ENCODE results near the gene PLXNA4. TPM values are rescaled to one million over a fixed set of nuclear protein-coding genes. Genes with fewer than 3 reads are reported as not detected.

Gene PLXNA4
- total and polyA plus RNA-seq, 3 donors from 2014 or later: 3.4 to 5.5 (median 3.8) TPM

DNA sequence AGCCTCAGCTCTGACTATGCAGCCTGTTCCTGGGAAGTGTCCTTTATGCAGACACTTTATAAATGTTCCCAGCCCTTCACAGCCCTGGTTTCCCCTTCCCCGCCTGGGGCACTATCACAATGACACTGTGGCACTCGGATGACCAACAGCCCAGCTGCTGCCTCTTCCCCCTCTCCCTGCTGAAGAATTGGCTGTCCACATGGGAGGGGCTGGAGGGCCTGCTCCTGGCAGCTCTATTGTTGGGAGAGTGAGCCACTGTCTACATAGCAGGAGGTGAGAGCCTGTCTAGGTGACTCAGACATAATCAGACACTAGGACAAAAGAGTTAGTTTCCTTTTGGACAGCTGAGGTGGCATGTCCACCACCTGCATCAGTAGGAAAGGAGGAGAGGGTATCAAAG, 437.5 kb downstream of the PLXNA4 start:
- intact Hi-C loops (cut with DNase I; ENCODE audit: low total_unique reads): no loop called here
- Histone ChIP-seq H3K27me3 (no peaks in the 10 kb centered on the region), H3K9me3 (no peaks in the 10 kb centered on the region), H3K27ac (no peak overlapping the region), H3K36me3 (ENCODE audit: low read depth, missing control alignments) (no peaks in the 10 kb centered on the region), H3K4me3 (no peak overlapping the region), H3K4me1 (no peaks in the 10 kb centered on the region)
- WGBS, 2 donors: 90% methylated on average over 2 of the region's 2 CpGs; no CpG with 5 or more reads in 1 of the 2 donors
- TF ChIP-seq, protein P1, sequence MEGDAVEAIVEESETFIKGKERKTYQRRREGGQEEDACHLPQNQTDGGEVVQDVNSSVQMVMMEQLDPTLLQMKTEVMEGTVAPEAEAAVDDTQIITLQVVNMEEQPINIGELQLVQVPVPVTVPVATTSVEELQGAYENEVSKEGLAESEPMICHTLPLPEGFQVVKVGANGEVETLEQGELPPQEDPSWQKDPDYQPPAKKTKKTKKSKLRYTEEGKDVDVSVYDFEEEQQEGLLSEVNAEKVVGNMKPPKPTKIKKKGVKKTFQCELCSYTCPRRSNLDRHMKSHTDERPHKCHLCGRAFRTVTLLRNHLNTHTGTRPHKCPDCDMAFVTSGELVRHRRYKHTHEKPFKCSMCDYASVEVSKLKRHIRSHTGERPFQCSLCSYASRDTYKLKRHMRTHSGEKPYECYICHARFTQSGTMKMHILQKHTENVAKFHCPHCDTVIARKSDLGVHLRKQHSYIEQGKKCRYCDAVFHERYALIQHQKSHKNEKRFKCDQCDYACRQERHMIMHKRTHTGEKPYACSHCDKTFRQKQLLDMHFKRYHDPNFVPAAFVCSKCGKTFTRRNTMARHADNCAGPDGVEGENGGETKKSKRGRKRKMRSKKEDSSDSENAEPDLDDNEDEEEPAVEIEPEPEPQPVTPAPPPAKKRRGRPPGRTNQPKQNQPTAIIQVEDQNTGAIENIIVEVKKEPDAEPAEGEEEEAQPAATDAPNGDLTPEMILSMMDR (IDR thresholded peaks at IDR 0.05): no peak
- no peak for TF ChIP-seq POLR2A (IDR thresholded peaks at IDR 0.05)
- DNase-seq: no peak

DNA sequence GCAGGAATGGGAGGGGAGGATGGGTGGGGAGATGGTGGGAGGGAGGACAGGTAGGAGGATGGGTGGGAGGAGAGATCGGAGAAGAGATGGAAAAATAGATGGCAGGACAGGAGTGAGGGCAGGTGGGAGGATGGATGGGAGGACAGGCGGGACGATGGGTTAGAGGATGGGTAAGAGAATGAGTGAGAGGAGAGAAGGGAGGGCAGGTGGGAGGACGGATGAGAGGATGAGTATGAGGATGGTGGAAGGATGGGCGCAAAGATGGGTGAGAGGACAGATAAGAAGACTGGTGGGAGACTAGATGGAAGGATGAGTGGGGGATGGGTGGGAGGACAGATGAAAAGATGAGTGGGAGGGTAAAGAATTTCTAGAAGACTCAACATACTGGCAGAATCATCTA, 438.6 kb downstream of the PLXNA4 start:
- TF ChIP-seq POLR2A (IDR thresholded peaks at IDR 0.05): no peak
- TF ChIP-seq, protein P1 (IDR thresholded peaks at IDR 0.05): no peak
- intact Hi-C loops (cut with DNase I; ENCODE audit: low total_unique reads): no loop called here
- H3K27me3 ChIP-seq: no peaks in the 10 kb centered on the region
- H3K36me3 ChIP-seq (ENCODE audit: low read depth, missing control alignments): no peaks in the 10 kb centered on the region
- H3K27ac ChIP-seq: no peak overlapping the region
- no peaks in the 10 kb centered on the region for H3K4me1 ChIP-seq
- no peak for DNase-seq
- no peaks in the 10 kb centered on the region for H3K9me3 ChIP-seq
- WGBS, 2 donors: 92% methylated on average over 5 of the region's 5 CpGs
- no peak overlapping the region for H3K4me3 ChIP-seq

DNA sequence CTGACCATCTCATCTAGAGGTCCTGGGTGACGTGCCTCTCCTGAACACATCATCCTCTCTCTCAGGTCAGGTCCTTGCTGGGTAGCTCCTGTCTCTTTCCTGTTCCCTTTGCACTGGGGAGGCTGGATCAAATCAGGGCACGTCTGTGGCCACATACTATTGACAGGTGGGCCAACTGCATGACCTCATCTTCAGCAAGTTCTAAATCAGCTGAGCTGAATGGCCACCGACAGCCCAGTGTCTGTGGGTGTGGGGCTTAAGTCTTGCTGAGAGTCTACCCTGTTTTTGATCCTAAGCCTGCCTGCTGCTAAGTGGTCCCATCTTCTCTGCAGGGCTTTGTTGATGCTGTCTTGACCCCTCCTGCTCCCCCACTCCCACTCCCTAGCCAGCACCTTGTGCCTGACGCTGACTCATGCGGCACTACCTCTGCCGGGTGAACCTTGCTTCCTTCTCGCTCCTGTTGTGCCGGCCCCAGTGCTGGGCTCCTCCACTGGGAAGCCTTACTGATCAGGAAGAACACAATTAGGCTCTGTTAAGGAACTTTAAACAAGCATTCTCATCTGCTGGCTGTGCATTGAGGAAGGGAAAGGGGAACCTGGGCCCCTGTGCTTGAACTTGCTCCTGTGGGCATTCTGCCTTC, 440.4 kb downstream of the PLXNA4 start:
- WGBS, 2 donors: 89 to 94% methylated on average over 8 of the region's 8 CpGs
- H3K4me1 ChIP-seq: no peaks in the 10 kb centered on the region
- H3K36me3 ChIP-seq (ENCODE audit: low read depth, missing control alignments): no peaks in the 10 kb centered on the region
- H3K9me3 ChIP-seq: no peaks in the 10 kb centered on the region
- TF ChIP-seq, protein P1 (IDR thresholded peaks at IDR 0.05): no peak
- no peak for TF ChIP-seq POLR2A (IDR thresholded peaks at IDR 0.05)
- H3K4me3 ChIP-seq: no peak overlapping the region
- DNase-seq: no peak
- intact Hi-C loops (cut with DNase I; ENCODE audit: low total_unique reads): no loop called here
- no peak overlapping the region for H3K27ac ChIP-seq
- H3K27me3 ChIP-seq: no peaks in the 10 kb centered on the region

DNA sequence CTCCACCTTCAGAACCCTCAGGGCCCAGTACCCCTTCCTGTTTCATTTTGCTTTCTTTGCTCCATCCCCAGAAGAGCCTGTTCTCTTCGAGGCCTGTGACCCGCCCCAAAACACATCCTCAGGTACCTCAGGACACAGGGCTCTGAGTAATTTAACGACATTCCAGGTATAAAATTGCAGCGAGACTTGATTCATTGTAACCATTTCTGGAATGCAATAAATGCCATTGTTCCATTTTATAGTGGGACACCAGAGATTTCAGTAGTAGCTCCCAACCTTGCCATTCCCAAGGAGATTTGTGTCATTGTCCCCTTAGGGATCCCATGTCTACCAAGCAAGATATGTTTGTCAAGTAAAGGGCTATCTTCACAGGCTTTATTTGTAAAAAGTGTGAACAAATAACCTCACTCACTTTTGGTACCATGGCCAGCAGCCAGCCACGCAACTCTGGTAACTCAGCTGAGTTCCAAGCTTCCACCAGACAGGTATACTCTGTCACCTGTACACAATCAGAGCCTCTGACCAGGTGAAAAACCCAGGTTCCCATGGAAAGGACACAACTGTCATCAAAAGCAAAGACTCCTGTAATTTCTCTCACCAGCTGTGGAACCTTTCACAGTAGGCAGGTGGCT, 441.3 kb downstream of the PLXNA4 start:
- H3K4me3 ChIP-seq: no peak overlapping the region
- H3K4me1 ChIP-seq: no peaks in the 10 kb centered on the region
- H3K9me3 ChIP-seq: no peaks in the 10 kb centered on the region
- no peak for DNase-seq
- no peak for TF ChIP-seq POLR2A (IDR thresholded peaks at IDR 0.05)
- TF ChIP-seq, protein P1 (IDR thresholded peaks at IDR 0.05): no peak
- H3K36me3 ChIP-seq (ENCODE audit: low read depth, missing control alignments): no peaks in the 10 kb centered on the region
- intact Hi-C loops (cut with DNase I; ENCODE audit: low total_unique reads): no loop called here
- H3K27me3 ChIP-seq: no peaks in the 10 kb centered on the region
- no peak overlapping the region for H3K27ac ChIP-seq
- 79 to 81% methylated on average over 5 of the region's 5 CpGs for WGBS, 2 donors

DNA sequence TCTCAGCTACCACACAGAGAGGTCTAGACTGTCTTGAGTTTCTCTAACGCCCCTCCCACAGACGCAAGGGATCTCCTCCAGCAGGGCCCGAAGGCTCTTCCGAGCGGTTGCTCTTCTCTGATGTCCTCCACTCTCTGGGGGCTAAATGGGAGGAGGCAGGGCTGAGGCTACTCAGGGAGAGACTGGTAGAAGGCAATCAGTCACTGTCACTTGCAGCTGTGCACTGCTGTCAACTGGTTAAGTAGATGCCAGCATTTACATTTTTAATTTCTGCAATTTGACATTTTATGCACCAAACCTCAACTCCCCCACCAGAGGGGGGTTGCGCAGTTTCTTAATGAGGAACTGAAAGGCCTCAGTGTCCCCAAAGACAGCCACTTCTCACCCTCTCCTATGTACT, 442.8 kb downstream of the PLXNA4 start:
- Histone ChIP-seq H3K4me1 (no peaks in the 10 kb centered on the region), H3K9me3 (no peaks in the 10 kb centered on the region), H3K27ac (no peak overlapping the region), H3K36me3 (ENCODE audit: low read depth, missing control alignments) (no peaks in the 10 kb centered on the region), H3K4me3 (no peak overlapping the region), H3K27me3 (no peaks in the 10 kb centered on the region)
- WGBS, 2 donors: 89 to 94% methylated on average over 6 of the region's 6 CpGs
- TF ChIP-seq, protein P1 (IDR thresholded peaks at IDR 0.05): no peak
- TF ChIP-seq POLR2A (IDR thresholded peaks at IDR 0.05): no peak
- no peak for DNase-seq
- intact Hi-C loops (cut with DNase I; ENCODE audit: low total_unique reads): no loop called here
